Gastroesophageal sphincter (tissue), 3 donors: ENCODE data around the gene SMAD9.

Source experiments
- EP300 ChIP-seq: sonication (generic); formaldehyde crosslinking; IDR thresholded peaks from one replicate; pipeline ENCODE4 v1.6.1; 2017; ENCODE audit warnings: antibody characterized with exemption, mild to moderate bottlenecking
- POLR2A ChIP-seq, 2 donors: fragments of 450-650 bp; IDR thresholded peaks; one replicate each; pipeline ENCODE4 v1.6.1; 2017; ENCODE audit warnings: antibody characterized with exemption in 2 of 2, mild to moderate bottlenecking in 2 of 2, moderate library complexity in 1 of 2
- POLR2AphosphoS5 ChIP-seq: sonication (generic); formaldehyde crosslinking; IDR thresholded peaks from one replicate; pipeline ENCODE4 v1.6.1; 2017; ENCODE audit warnings: antibody characterized with exemption
- TF ChIP-seq, protein P1 (sequence below), 4 experiments: fragments of 200-600 bp in 2 of 4; fragments of 450-650 bp in 2 of 4; sonication (generic) in 1 of 4; IDR thresholded peaks; one replicate each; pipeline ENCODE4 v1.5.1; 2017 to 2019; ENCODE audit warnings: antibody characterized with exemption in 4 of 4, mild to moderate bottlenecking in 2 of 4, moderate library complexity in 2 of 4

GRCh38 chr13:36897054-36897616 lies 22.9 kb downstream of the SMAD9 start:
- TF ChIP-seq, protein P1, sequence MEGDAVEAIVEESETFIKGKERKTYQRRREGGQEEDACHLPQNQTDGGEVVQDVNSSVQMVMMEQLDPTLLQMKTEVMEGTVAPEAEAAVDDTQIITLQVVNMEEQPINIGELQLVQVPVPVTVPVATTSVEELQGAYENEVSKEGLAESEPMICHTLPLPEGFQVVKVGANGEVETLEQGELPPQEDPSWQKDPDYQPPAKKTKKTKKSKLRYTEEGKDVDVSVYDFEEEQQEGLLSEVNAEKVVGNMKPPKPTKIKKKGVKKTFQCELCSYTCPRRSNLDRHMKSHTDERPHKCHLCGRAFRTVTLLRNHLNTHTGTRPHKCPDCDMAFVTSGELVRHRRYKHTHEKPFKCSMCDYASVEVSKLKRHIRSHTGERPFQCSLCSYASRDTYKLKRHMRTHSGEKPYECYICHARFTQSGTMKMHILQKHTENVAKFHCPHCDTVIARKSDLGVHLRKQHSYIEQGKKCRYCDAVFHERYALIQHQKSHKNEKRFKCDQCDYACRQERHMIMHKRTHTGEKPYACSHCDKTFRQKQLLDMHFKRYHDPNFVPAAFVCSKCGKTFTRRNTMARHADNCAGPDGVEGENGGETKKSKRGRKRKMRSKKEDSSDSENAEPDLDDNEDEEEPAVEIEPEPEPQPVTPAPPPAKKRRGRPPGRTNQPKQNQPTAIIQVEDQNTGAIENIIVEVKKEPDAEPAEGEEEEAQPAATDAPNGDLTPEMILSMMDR (IDR thresholded peaks at IDR 0.05), result no peak
- TF ChIP-seq POLR2AphosphoS5, result no peak
- no peak for TF ChIP-seq POLR2A (IDR thresholded peaks at IDR 0.05)
- no peak for TF ChIP-seq EP300
